ENCODE measurements around the gene GRM8.

GRM8 gene

GRCh38 chr7:127233630-127234029 is 19.1 kb downstream of the GRM8 start:
- TF ChIP-seq CTCF (IDR thresholded peaks at IDR 0.05; ENCODE audit: insufficient read depth, low read depth, low read length, missing control alignments) = no peak
- H3K4me3 ChIP-seq (ENCODE audit: low read depth, low read length) = no peak overlapping the region
- DNase-seq (ENCODE audit: low read depth) = no peak

- H3K4me3 ChIP-seq (ENCODE audit: low read depth, low read length) = no peak overlapping the region
- no peak for DNase-seq (ENCODE audit: low read depth)
- no peak for TF ChIP-seq CTCF (IDR thresholded peaks at IDR 0.05; ENCODE audit: insufficient read depth, low read depth, low read length, missing control alignments)
These were observed 21.3 kb downstream of the GRM8 start for GRCh38 chr7:127231415-127231814.

- DNase-seq (ENCODE audit: low read depth) = no peak
- TF ChIP-seq CTCF (IDR thresholded peaks at IDR 0.05; ENCODE audit: insufficient read depth, low read depth, low read length, missing control alignments) = no peak
- no peak overlapping the region for H3K4me3 ChIP-seq (ENCODE audit: low read depth, low read length)
These were observed 22.4 kb downstream of the GRM8 start for GRCh38 chr7:127230192-127230925.

GRCh38 chr7:127226685-127227374 is 25.9 kb downstream of the GRM8 start:
- no peak overlapping the region for H3K4me3 ChIP-seq (ENCODE audit: low read depth, low read length)
- DNase-seq (ENCODE audit: low read depth) = no peak
- no peak for TF ChIP-seq CTCF (IDR thresholded peaks at IDR 0.05; ENCODE audit: insufficient read depth, low read depth, low read length, missing control alignments)

GRCh38 chr7:127221731-127222130 is 31.0 kb downstream of the GRM8 start:
- no peak overlapping the region for H3K4me3 ChIP-seq (ENCODE audit: low read depth, low read length)
- no peak for TF ChIP-seq CTCF (IDR thresholded peaks at IDR 0.05; ENCODE audit: insufficient read depth, low read depth, low read length, missing control alignments)
- DNase-seq (ENCODE audit: low read depth) = no peak

GRCh38 chr7:127214956-127215718 is 37.6 kb downstream of the GRM8 start:
- no peak for TF ChIP-seq CTCF (IDR thresholded peaks at IDR 0.05; ENCODE audit: insufficient read depth, low read depth, low read length, missing control alignments)
- no peak for DNase-seq (ENCODE audit: low read depth)
- H3K4me3 ChIP-seq (ENCODE audit: low read depth, low read length) = no peak overlapping the region
